KOPT-K1 (cell line): ENCODE measurements around the gene CHRM4.
A peak's percentile ranks its signal among the peaks of the same experiment; 100 is the strongest.

ENCODE experiments used
- H3K27ac ChIP-seq: fragments of 200-600 bp; sonication (generic); 2 replicates; pipeline ENCODE4 v1.5.1; 2016; ENCODE audit warnings: antibody characterized with exemption, mild to moderate bottlenecking, low read depth, low read length; ENCODE audit not compliant: poor library complexity, severe bottlenecking
- H3K36me3 ChIP-seq: fragments of 200-600 bp; sonication (generic); 2 replicates; pipeline ENCODE4 v1.5.1; 2017; ENCODE audit warnings: antibody characterized with exemption, mild to moderate bottlenecking, low read length, moderate library complexity; ENCODE audit not compliant: insufficient read depth
- H3K9me3 ChIP-seq: fragments of 200-600 bp; sonication (generic); 2 replicates; pipeline ENCODE4 v1.5.1; 2017; ENCODE audit warnings: antibody characterized with exemption, low read length, mild to moderate bottlenecking; ENCODE audit not compliant: insufficient read depth, poor library complexity, severe bottlenecking

Gene CHRM4

DNA sequence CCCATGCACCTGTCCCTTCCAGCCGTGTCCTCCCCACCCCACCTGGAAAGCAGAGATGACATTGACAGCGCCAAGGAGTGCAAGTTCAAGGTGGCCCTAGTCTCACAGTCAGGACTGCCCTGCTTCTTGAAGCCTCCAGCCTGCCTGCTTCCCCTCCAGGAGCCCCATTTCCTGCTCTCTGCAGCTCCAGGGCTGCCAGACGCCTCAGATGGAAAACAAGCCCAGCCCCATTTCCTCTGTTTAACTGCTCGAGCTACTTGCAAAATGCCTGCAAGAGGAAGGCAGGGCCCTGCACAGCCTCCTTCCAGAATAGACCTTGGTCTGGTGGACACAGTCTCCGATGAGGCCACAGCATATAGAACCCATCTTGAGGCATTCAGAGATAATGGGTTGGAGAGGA lies 49.3 kb downstream of the CHRM4 start:
- H3K27ac ChIP-seq, result peak overlapping the region; percentile 63

DNA sequence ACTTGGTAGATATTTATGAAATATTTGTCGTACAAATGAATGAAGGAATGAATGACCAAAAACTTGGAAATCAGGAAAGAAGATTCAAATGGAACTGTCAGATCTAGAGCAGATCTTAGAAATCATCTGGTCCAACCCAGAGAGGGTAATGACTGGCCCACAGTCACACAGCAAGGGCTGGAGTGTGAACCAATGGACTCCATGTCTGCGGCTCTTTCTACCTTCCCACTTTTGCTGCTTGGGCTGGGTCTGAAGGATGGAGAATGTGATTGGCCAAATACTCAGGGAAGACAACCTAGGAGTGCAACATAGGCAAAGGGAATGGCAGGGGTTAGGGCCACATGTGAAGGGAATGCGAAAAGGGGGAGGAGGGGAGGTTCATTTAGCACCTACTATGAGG lies 50.1 kb downstream of the CHRM4 start:
- Histone ChIP-seq H3K27ac (peak overlapping the region; percentile 63), H3K36me3 (no peaks in the 10 kb centered on the region), H3K9me3 (no peaks in the 10 kb centered on the region)

More for the DNA sequence above, 49.3 kb downstream of the CHRM4 start:
- no peaks in the 10 kb centered on the region for H3K36me3 ChIP-seq
- H3K9me3 ChIP-seq, result no peaks in the 10 kb centered on the region

DNA sequence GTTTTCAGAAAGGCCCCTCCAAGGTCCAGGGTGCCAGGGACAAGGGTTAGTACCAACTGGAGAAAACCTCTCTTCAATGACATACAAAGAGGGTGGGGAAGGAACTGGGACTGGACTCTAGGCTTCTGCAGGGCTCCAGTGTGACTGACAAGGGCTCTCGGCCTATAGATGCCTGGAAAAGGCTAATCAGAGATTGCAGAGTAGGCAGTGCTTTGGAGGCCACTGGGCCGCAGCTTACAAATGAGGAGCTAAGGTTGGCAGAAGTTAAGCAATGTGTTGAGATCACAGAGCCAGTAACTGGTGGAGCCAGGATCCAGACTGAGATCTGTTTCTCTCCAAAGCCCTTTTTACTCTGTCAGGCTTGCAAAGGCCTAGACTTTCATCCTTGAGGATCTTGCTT lies 51.8 kb downstream of the CHRM4 start:
- no peak overlapping the region for H3K27ac ChIP-seq
- no peaks in the 10 kb centered on the region for H3K36me3 ChIP-seq
- no peaks in the 10 kb centered on the region for H3K9me3 ChIP-seq

DNA sequence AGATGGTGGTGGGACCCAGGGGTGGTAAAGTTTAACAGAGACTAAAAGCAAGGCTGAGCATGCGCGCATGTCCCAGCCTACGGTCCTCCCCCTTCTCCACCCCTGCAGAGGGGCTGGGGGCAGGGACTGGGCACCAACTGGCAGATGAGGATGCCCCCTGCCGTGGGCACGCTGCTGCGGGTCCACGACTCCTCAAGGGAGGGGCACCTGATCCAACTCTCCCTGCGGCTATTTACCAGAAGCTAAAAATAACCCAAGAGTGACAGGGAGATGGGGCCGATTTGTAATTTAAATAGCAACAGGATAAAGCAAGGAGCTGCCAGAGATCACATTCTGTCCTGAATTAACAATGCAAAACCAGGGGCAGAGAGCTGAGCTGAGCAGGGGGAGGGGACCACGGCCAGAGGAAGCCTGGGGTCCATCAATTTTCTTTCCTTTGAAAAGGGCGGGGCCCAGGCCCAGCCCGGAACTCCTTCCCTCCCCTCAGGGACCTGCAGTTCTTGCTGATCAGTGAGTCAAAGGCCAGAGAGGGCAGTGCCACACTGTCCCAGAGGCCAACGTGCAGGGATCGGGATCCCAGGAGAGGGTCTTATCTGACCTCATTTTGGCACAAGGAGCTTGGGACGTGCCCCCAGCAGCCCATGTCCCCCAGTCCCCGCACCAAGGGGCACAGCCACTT lies 52.4 kb downstream of the CHRM4 start:
- Histone ChIP-seq H3K9me3 (no peaks in the 10 kb centered on the region), H3K27ac (no peak overlapping the region), H3K36me3 (no peaks in the 10 kb centered on the region)

DNA sequence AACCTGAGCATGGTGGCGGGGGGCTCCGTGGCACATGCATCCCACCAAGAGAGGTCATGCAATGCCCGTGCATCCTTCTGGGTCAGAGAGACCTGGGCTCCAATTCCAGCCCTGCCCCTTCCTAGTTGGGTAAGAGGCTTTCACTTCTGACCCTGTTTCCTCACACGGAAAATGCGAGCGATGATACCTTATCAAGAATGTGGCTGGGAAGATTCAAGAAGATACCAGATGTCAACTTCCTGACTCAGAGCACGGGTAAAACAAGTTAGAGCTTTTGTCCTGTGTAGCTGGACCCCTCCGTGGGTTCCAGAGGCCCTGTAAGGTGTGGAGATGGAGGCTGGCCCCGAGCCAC lies 53.0 kb downstream of the CHRM4 start:
- no peak overlapping the region for H3K27ac ChIP-seq
- H3K36me3 ChIP-seq, result no peaks in the 10 kb centered on the region
- no peaks in the 10 kb centered on the region for H3K9me3 ChIP-seq

DNA sequence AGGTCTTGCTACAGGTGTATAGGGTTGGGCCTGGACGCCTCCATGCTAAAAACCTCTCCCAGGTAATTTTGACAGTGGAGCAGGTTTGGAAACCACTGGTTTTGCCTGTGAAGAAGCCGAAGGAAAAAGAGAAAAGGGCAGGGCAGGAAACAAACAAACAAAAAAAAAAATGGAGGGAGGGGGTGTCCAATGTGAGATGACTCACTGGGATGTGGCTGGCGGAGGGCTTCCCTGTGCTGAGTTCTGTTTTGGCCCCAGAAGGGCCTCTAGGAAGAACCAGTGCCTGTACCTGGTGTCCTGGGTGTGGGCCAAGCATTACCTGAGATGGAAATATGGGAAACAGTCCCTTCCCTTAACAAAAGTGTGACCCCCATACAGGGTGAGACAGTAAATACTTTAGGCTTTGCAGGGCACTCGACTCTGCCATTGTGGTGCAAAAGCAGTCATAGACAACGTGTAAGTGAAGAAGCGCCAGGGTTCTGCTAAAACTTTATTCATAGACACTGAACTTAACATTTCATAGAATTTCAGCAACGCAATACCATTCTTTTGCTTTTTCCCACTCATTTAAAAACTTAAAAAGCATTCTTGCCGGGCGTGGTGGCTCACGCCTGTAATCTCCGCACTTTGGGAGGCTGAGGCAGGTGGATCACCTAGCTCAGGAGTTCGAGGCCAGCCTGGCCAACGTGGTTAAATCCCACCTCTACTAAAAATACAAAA lies 53.8 kb downstream of the CHRM4 start:
- Histone ChIP-seq H3K9me3 (no peaks in the 10 kb centered on the region), H3K27ac (no peak overlapping the region), H3K36me3 (no peaks in the 10 kb centered on the region)

DNA sequence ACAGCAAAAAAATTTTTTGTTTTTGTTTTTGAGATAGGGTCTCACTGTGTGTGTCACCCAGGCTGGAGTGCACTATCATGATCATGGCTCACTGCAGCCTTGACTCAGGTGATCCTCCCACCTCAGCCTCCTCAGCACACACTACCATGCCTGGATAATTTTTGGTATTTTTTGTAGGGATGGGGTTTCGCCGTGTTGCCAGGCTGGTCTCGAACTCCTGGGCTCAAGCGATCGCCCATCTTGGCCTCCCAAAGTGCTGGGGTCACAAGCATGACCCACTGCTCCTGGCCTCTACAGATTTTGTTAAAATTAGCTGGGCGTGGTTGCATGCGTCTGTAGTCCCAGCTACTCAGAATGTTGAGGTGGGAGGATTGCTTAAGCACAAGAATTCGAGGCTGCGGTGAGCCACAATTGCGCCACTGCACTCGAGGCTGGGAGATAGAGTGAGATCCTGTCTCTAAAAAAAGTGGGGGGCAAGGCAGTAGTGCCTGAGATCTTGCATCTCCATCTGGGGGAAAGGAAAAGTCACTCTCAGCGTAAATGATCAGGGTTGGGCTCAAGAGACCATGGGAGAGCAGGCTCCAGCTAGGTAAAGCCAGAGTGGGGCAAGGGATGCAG lies 54.9 kb downstream of the CHRM4 start:
- Histone ChIP-seq H3K36me3 (no peaks in the 10 kb centered on the region), H3K9me3 (no peaks in the 10 kb centered on the region), H3K27ac (no peak overlapping the region)

DNA sequence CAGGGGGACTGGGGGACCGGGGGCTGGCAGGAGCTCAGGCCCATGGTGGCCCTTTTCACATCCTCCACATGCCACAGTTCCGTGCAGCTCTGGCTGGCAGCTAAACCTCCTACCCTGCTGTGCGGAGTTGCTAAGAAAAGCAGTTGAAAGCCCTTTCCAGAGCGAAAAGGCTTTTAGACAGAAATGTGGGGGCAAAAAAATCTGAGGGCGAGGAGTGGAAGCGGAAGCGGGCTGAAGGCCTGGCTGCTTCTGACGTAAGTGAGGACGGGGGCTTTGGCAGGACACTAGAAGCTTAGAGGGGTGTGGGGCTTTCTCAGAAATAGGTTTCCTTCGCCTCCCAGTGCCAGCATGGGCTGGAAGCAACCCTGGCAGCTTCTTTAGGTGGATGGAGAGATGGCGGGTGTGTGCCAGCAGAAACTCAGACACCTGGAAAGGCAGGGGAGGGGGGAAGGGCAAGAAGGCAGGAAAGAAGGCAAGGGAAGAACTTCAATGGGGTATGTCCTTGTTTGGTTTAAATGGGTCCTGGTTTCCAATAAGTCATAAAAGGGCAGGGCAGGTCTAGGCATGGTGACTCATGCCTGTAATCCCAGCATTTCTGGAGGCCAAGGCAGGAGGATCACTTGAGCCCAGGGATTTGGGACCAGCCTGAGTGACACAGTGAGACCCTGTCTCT lies 55.5 kb downstream of the CHRM4 start:
- no peak overlapping the region for H3K27ac ChIP-seq
- H3K36me3 ChIP-seq, result no peaks in the 10 kb centered on the region
- H3K9me3 ChIP-seq, result no peaks in the 10 kb centered on the region

DNA sequence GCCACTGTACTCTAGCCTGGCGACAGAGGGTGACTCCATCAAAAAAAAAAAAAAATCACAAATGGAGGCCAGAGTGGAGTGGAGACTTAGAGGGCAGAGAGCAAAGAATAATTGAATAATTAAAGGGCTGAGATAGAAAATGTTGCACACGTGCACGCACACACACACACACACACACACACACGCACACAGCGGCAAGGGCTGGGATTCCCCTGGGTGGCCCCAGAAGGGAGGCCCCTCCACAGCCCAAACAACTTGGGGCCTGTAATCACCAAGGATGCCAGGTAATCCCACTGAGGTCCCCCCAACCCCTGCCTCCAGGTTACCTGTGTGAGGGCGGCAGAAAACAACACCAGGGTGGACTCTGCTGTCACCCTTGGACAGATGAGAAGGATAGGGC lies 56.3 kb downstream of the CHRM4 start:
- H3K9me3 ChIP-seq, result no peaks in the 10 kb centered on the region
- no peak overlapping the region for H3K27ac ChIP-seq
- H3K36me3 ChIP-seq, result no peaks in the 10 kb centered on the region

DNA sequence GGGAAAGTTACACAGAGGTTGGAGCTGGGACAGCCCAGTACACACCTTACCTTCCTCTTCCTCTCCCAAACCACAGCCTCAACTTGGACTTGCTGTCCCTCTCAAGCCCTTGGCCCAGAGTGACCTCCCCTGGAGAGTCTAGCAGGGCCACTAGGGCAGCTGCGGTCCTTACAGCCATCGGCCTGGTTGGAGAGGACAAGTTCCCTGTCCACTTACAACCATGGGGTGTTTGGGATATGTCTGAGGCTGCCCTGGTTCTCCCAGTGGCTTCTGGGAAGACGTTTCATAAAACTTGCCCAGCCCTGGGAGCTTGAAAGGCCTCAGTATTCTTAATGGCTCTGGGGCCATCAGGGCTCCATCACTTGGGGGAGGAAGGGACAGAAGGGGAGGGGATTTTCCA lies 57.4 kb downstream of the CHRM4 start:
- Histone ChIP-seq H3K9me3 (no peaks in the 10 kb centered on the region), H3K36me3 (no peaks in the 10 kb centered on the region), H3K27ac (no peak overlapping the region)
